MM.1S (cell line): ENCODE measurements around the gene INPP5D.
"Not testable (repeated sequence)": the region's sequence is repeated elsewhere in the genome, so short reads cannot be mapped to it uniquely, and the experiment has no call there.

Experiments used
- DNase-seq: peaks from one replicate; pipeline ENCODE4 v3.0.0-alpha.2; 2015
- H2AFZ ChIP-seq: fragments of 300-600 bp; sonication (generic); 2 replicates; pipeline ENCODE4 v1.6.0; 2016; ENCODE audit warnings: antibody characterized with exemption, low read length
- H3F3A ChIP-seq: fragments of 300-600 bp; sonication (generic); 2 replicates; pipeline ENCODE4 v1.6.1; 2016; ENCODE audit warnings: mild to moderate bottlenecking, antibody characterized with exemption, low read length, moderate library complexity, mixed read lengths; ENCODE audit not compliant: insufficient read depth
- H3K27ac ChIP-seq: fragments of 300-600 bp; sonication (generic); 2 replicates; pipeline ENCODE4 v1.5.1; 2016; ENCODE audit warnings: mild to moderate bottlenecking, low read length
- H3K27me3 ChIP-seq: fragments of 300-600 bp; sonication (generic); replicated peaks from 2 replicates; pipeline ENCODE4 v1.6.0; 2016; ENCODE audit warnings: low read length; ENCODE audit not compliant: insufficient read depth
- H3K36me3 ChIP-seq: fragments of 300-600 bp; sonication (generic); replicated peaks from 2 replicates; pipeline ENCODE4 v1.6.1; 2016; ENCODE audit warnings: mild to moderate bottlenecking, low read length, mixed read lengths; ENCODE audit not compliant: insufficient read depth
- H3K4me1 ChIP-seq: fragments of 300-600 bp; sonication (generic); 2 replicates; pipeline ENCODE4 v1.6.1; 2016; ENCODE audit warnings: low read length, mixed read lengths
- H3K4me2 ChIP-seq: fragments of 300-600 bp; sonication (generic); 2 replicates; pipeline ENCODE4 v1.6.0; 2016; ENCODE audit warnings: low read depth, low read length
- H3K4me3 ChIP-seq: fragments of 300-600 bp; sonication (generic); 2 replicates; pipeline ENCODE4 v1.5.1; 2016; ENCODE audit warnings: low read length, mixed read lengths
- H3K79me2 ChIP-seq: fragments of 300-600 bp; sonication (generic); 2 replicates; pipeline ENCODE4 v1.6.1; 2016; ENCODE audit warnings: mixed run types, low read length, mixed read lengths
- H3K9ac ChIP-seq: fragments of 300-600 bp; sonication (generic); 2 replicates; pipeline ENCODE4 v1.6.1; 2016; ENCODE audit warnings: low read length, mixed read lengths
- H3K9me2 ChIP-seq: fragments of 300-600 bp; sonication (generic); replicated peaks from 2 replicates; pipeline ENCODE4 v1.6.1; 2016; ENCODE audit warnings: mild to moderate bottlenecking, low read length, mixed read lengths; ENCODE audit not compliant: insufficient read depth
- H3K9me3 ChIP-seq: fragments of 300-600 bp; sonication (generic); replicated peaks from 2 replicates; pipeline ENCODE4 v1.6.1; 2016; ENCODE audit warnings: mild to moderate bottlenecking, low read length, mixed read lengths; ENCODE audit not compliant: insufficient read depth
- H4K20me1 ChIP-seq: fragments of 300-600 bp; sonication (generic); 2 replicates; pipeline ENCODE4 v1.6.1; 2016; ENCODE audit warnings: mild to moderate bottlenecking, low read length, moderate library complexity, mixed read lengths; ENCODE audit not compliant: insufficient read depth
- CTCF ChIP-seq: fragments of 300-600 bp; sonication (generic); IDR thresholded peaks from 2 replicates; pipeline ENCODE4 v1.5.1; 2016; ENCODE audit warnings: antibody characterized with exemption, low read length, mixed read lengths
- EZH2 ChIP-seq: fragments of 300-600 bp; sonication (generic); optimal IDR thresholded peaks from 2 replicates; pipeline ENCODE3; 2017; ENCODE audit warnings: low read depth, mild to moderate bottlenecking, antibody characterized with exemption, low read length, mixed read lengths
- EZH2phosphoT487 ChIP-seq: fragments of 300-600 bp; sonication (generic); IDR thresholded peaks from 2 replicates; pipeline ENCODE4 v1.6.1; 2018; ENCODE audit warnings: antibody characterized with exemption, low read length

Gene INPP5D

DNA sequence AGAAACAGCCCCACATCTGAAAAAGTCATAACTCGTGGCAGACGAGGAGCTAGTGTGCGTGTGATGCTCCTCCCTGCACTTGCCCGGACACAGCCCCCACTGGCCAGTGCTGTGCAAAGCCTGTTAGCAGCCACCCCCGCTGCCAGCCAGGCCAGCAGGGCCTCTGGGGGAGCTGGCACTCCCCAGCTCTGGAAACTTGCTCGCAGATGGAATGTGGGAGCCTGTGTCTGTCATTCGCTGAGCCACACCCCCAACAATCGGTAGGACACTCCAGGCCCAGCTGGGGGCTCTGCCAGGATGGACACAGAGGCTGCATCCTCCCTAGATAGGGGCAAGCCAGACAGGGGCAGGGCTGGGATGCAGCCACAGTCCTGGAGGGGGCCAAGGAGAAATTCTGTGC lies 128.9 kb downstream of the INPP5D start:
- Histone ChIP-seq H3K27ac (no peak overlapping the region), H3K27me3 (no peaks in the 10 kb centered on the region), H3F3A (0 out of 2 replicates have a peak, but pooled peaks cover 4% of the 10 kb centered on the region), H3K9me2 (no peaks in the 10 kb centered on the region), H3K4me1 (0 out of 2 replicates have a peak, but pooled peaks cover 7% of the 10 kb centered on the region), H3K79me2 (no peaks in the 10 kb centered on the region), H3K36me3 (no peaks in the 10 kb centered on the region), H3K4me2 (no peak overlapping the region), H3K4me3 (no peak overlapping the region), H2AFZ (no peak overlapping the region), H3K9ac (no peak overlapping the region), H3K9me3 (no peaks in the 10 kb centered on the region), H4K20me1 (no peaks in the 10 kb centered on the region)
- DNase-seq, result no peak
- TF ChIP-seq CTCF, result no peak

- H3K79me2 ChIP-seq, result not testable (repeated sequence)
Observed at GRCh38 chr2:233191016-233191415, 130.9 kb downstream of the INPP5D start.

GRCh38 chr2:233193738-233194137 lies 133.6 kb downstream of the INPP5D start:
- H3K9me3 ChIP-seq, result no peaks in the 10 kb centered on the region
- no peaks in the 10 kb centered on the region for H3K4me1 ChIP-seq
- H3K36me3 ChIP-seq, result no peaks in the 10 kb centered on the region
- no peak for DNase-seq
- H2AFZ ChIP-seq, result no peak overlapping the region
- H4K20me1 ChIP-seq, result no peaks in the 10 kb centered on the region
- no peak overlapping the region for H3K9ac ChIP-seq
- no peak overlapping the region for H3K4me3 ChIP-seq
- no peak for TF ChIP-seq EZH2
- TF ChIP-seq EZH2phosphoT487, result no peak
- TF ChIP-seq CTCF, result no peak
- no peaks in the 10 kb centered on the region for H3K79me2 ChIP-seq
- H3K27me3 ChIP-seq, result no peaks in the 10 kb centered on the region
- H3K27ac ChIP-seq, result no peak overlapping the region
- no peaks in the 10 kb centered on the region for H3F3A ChIP-seq
- H3K4me2 ChIP-seq, result no peak overlapping the region
- H3K9me2 ChIP-seq, result no peaks in the 10 kb centered on the region

More at GRCh38 chr2:233191016-233191415, 130.9 kb downstream of the INPP5D start:
- not testable (repeated sequence) for H3K27me3 ChIP-seq, H3K4me2 ChIP-seq, H3K27ac ChIP-seq, DNase-seq, H3K9me2 ChIP-seq, H3F3A ChIP-seq, H3K9me3 ChIP-seq, H3K36me3 ChIP-seq, H2AFZ ChIP-seq, H4K20me1 ChIP-seq, H3K9ac ChIP-seq, H3K4me3 ChIP-seq, H3K4me1 ChIP-seq

- DNase-seq, result no peak
- Histone ChIP-seq H3K4me2 (no peak overlapping the region), H3K4me1 (no peaks in the 10 kb centered on the region), H3F3A (no peaks in the 10 kb centered on the region), H3K9me3 (no peaks in the 10 kb centered on the region), H3K9me2 (no peaks in the 10 kb centered on the region), H3K36me3 (no peaks in the 10 kb centered on the region), H3K27ac (no peak overlapping the region), H3K4me3 (no peak overlapping the region), H2AFZ (no peak overlapping the region), H4K20me1 (no peaks in the 10 kb centered on the region), H3K79me2 (no peaks in the 10 kb centered on the region), H3K9ac (no peak overlapping the region), H3K27me3 (no peaks in the 10 kb centered on the region)
- TF ChIP-seq EZH2phosphoT487, result no peak
Observed at GRCh38 chr2:233195027-233195426, 134.9 kb downstream of the INPP5D start.
